ENCODE results near the gene EHF. TPM values are rescaled to one million over a fixed set of nuclear protein-coding genes. Genes with fewer than 3 reads are reported as not detected.
A peak's percentile ranks its signal among the peaks of the same experiment; 100 is the strongest.

The EHF gene
- total and polyA plus RNA-seq, 9 of the 15 experiments (the other 6 are each of a cell fraction or from before 2014, with no cell fraction given), result 0.04 to 0.54 (median 0.37) TPM

- TF ChIP-seq, protein P1, sequence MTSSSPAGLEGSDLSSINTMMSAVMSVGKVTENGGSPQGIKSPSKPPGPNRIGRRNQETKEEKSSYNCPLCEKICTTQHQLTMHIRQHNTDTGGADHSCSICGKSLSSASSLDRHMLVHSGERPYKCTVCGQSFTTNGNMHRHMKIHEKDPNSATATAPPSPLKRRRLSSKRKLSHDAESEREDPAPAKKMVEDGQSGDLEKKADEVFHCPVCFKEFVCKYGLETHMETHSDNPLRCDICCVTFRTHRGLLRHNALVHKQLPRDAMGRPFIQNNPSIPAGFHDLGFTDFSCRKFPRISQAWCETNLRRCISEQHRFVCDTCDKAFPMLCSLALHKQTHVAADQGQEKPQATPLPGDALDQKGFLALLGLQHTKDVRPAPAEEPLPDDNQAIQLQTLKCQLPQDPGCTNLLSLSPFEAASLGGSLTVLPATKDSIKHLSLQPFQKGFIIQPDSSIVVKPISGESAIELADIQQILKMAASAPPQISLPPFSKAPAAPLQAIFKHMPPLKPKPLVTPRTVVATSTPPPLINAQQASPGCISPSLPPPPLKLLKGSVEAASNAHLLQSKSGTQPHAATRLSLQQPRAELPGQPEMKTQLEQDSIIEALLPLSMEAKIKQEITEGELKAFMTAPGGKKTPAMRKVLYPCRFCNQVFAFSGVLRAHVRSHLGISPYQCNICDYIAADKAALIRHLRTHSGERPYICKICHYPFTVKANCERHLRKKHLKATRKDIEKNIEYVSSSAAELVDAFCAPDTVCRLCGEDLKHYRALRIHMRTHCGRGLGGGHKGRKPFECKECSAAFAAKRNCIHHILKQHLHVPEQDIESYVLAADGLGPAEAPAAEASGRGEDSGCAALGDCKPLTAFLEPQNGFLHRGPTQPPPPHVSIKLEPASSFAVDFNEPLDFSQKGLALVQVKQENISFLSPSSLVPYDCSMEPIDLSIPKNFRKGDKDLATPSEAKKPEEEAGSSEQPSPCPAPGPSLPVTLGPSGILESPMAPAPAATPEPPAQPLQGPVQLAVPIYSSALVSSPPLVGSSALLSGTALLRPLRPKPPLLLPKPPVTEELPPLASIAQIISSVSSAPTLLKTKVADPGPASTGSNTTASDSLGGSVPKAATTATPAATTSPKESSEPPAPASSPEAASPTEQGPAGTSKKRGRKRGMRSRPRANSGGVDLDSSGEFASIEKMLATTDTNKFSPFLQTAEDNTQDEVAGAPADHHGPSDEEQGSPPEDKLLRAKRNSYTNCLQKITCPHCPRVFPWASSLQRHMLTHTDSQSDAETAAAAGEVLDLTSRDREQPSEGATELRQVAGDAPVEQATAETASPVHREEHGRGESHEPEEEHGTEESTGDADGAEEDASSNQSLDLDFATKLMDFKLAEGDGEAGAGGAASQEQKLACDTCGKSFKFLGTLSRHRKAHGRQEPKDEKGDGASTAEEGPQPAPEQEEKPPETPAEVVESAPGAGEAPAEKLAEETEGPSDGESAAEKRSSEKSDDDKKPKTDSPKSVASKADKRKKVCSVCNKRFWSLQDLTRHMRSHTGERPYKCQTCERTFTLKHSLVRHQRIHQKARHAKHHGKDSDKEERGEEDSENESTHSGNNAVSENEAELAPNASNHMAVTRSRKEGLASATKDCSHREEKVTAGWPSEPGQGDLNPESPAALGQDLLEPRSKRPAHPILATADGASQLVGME (CRISPR knock-in tag; IDR thresholded peaks at IDR 0.05), result no peak
- TF ChIP-seq TCF7L2 (IDR thresholded peaks at IDR 0.05; ENCODE audit: low read depth, low read length) (no peak), TEAD4 (IDR thresholded peaks at IDR 0.05; ENCODE audit: low read length) (no peak), TEAD4 (CRISPR knock-in tag; IDR thresholded peaks at IDR 0.05; ENCODE audit: borderline replicate concordance) (no peak), SMAD4 (CRISPR knock-in tag; conservative IDR thresholded peaks at IDR 0.05) (0 out of 2 replicates have a peak, but pooled peaks have one; percentile 36)
- TF ChIP-seq, protein P2, sequence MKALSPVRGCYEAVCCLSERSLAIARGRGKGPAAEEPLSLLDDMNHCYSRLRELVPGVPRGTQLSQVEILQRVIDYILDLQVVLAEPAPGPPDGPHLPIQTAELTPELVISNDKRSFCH (CRISPR knock-in tag; IDR thresholded peaks at IDR 0.05), result no peak
- TF ChIP-seq, protein P2 (tag; IDR thresholded peaks at IDR 0.05), result no peak
- TF ChIP-seq, protein P3, sequence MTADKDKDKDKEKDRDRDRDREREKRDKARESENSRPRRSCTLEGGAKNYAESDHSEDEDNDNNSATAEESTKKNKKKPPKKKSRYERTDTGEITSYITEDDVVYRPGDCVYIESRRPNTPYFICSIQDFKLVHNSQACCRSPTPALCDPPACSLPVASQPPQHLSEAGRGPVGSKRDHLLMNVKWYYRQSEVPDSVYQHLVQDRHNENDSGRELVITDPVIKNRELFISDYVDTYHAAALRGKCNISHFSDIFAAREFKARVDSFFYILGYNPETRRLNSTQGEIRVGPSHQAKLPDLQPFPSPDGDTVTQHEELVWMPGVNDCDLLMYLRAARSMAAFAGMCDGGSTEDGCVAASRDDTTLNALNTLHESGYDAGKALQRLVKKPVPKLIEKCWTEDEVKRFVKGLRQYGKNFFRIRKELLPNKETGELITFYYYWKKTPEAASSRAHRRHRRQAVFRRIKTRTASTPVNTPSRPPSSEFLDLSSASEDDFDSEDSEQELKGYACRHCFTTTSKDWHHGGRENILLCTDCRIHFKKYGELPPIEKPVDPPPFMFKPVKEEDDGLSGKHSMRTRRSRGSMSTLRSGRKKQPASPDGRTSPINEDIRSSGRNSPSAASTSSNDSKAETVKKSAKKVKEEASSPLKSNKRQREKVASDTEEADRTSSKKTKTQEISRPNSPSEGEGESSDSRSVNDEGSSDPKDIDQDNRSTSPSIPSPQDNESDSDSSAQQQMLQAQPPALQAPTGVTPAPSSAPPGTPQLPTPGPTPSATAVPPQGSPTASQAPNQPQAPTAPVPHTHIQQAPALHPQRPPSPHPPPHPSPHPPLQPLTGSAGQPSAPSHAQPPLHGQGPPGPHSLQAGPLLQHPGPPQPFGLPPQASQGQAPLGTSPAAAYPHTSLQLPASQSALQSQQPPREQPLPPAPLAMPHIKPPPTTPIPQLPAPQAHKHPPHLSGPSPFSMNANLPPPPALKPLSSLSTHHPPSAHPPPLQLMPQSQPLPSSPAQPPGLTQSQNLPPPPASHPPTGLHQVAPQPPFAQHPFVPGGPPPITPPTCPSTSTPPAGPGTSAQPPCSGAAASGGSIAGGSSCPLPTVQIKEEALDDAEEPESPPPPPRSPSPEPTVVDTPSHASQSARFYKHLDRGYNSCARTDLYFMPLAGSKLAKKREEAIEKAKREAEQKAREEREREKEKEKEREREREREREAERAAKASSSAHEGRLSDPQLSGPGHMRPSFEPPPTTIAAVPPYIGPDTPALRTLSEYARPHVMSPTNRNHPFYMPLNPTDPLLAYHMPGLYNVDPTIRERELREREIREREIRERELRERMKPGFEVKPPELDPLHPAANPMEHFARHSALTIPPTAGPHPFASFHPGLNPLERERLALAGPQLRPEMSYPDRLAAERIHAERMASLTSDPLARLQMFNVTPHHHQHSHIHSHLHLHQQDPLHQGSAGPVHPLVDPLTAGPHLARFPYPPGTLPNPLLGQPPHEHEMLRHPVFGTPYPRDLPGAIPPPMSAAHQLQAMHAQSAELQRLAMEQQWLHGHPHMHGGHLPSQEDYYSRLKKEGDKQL (CRISPR knock-in tag; IDR thresholded peaks at IDR 0.05; ENCODE audit: borderline replicate concordance), result no peak
- TF ChIP-seq, protein P4, sequence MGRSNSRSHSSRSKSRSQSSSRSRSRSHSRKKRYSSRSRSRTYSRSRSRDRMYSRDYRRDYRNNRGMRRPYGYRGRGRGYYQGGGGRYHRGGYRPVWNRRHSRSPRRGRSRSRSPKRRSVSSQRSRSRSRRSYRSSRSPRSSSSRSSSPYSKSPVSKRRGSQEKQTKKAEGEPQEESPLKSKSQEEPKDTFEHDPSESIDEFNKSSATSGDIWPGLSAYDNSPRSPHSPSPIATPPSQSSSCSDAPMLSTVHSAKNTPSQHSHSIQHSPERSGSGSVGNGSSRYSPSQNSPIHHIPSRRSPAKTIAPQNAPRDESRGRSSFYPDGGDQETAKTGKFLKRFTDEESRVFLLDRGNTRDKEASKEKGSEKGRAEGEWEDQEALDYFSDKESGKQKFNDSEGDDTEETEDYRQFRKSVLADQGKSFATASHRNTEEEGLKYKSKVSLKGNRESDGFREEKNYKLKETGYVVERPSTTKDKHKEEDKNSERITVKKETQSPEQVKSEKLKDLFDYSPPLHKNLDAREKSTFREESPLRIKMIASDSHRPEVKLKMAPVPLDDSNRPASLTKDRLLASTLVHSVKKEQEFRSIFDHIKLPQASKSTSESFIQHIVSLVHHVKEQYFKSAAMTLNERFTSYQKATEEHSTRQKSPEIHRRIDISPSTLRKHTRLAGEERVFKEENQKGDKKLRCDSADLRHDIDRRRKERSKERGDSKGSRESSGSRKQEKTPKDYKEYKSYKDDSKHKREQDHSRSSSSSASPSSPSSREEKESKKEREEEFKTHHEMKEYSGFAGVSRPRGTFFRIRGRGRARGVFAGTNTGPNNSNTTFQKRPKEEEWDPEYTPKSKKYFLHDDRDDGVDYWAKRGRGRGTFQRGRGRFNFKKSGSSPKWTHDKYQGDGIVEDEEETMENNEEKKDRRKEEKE (IDR thresholded peaks at IDR 0.05; ENCODE audit: borderline replicate concordance in 1 of 2, control insufficient read depth in 1 of 2, low read depth in 2 of 2, low read length in 1 of 2), result no peak
Observed at GRCh38 chr11:34653851-34654482, 33.1 kb downstream of the EHF start (continued).

Measured in K562 (cell line).